ENCODE results near the gene HOXC10. TPM values are rescaled to one million over a fixed set of nuclear protein-coding genes. Genes with fewer than 3 reads are reported as not detected.
A peak's percentile ranks its signal among the peaks of the same experiment; 100 is the strongest.

HOXC10 gene
- total and polyA plus RNA-seq, 4 donors: 0.18 TPM; not detected in 3

DNA sequence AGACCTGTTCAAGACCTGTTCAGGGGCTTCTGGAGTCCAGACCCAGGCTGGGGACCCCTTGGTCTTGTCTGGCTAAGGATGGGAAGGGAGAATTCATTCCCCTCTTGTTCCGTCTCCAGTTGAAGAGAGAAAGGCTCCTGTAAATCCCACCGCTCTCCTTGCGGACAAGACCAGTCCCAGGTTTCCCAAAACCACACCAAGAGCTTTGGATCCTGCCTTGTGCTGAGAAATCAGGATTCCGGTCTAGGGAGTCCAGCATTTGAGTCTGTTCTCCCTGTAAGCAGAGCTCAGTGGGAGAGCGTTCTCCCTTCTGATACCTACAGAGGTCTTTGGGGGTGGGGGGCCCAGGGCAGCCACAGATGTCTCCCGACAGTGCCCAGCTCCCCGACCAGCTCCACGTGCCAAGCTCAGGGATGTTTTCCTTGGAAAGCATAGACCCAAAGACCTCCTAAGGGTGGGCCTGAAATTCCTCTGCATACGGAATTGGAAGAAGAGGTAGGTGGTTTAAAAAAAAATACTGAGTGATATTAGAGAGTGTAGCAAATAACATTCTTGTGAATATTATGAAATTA lies 44.4 kb upstream of the HOXC10 start:
- Histone ChIP-seq H3K4me3 (no peak overlapping the region), H3K27ac (ENCODE audit: low read depth in 1 of 2, low read length in 1 of 2) (no peak overlapping the region), H3K27me3 (ENCODE audit: control insufficient read depth in 3 of 3, insufficient read depth in 3 of 3, low read length in 2 of 3) (peaks cover 20 to 95% (median 90%) of the 10 kb centered on the region in 3 donors), H3K4me1 (ENCODE audit: control insufficient read depth in 5 of 5, insufficient read depth in 5 of 5, low read length in 5 of 5) (peaks cover 0 to 3% (median 0%) of the 10 kb centered on the region in 5 donors), H3K9me3 (ENCODE audit: control insufficient read depth in 4 of 4, insufficient read depth in 3 of 4, low read length in 3 of 4) (peaks cover 0 to 7% (median 0%) of the 10 kb centered on the region in 4 donors), H3K9ac (ENCODE audit: insufficient read depth in 1 of 2, low read length in 2 of 2) (no peak overlapping the region), H3K36me3 (ENCODE audit: control insufficient read depth in 4 of 4, insufficient read depth in 4 of 4, low read length in 4 of 4) (no peaks in the 10 kb centered on the region)
- DNase-seq: peak in 1 of 3 donors; percentile 10
- WGBS, 2 donors: 9 to 10% methylated on average over 9 of the region's 9 CpGs
- no peak for ATAC-seq (ENCODE audit: insufficient read depth, low FRiP score)
- TF ChIP-seq, protein P1, sequence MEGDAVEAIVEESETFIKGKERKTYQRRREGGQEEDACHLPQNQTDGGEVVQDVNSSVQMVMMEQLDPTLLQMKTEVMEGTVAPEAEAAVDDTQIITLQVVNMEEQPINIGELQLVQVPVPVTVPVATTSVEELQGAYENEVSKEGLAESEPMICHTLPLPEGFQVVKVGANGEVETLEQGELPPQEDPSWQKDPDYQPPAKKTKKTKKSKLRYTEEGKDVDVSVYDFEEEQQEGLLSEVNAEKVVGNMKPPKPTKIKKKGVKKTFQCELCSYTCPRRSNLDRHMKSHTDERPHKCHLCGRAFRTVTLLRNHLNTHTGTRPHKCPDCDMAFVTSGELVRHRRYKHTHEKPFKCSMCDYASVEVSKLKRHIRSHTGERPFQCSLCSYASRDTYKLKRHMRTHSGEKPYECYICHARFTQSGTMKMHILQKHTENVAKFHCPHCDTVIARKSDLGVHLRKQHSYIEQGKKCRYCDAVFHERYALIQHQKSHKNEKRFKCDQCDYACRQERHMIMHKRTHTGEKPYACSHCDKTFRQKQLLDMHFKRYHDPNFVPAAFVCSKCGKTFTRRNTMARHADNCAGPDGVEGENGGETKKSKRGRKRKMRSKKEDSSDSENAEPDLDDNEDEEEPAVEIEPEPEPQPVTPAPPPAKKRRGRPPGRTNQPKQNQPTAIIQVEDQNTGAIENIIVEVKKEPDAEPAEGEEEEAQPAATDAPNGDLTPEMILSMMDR (IDR thresholded peaks at IDR 0.05; ENCODE audit: control extremely low read depth, extremely low read depth): no peak

DNA sequence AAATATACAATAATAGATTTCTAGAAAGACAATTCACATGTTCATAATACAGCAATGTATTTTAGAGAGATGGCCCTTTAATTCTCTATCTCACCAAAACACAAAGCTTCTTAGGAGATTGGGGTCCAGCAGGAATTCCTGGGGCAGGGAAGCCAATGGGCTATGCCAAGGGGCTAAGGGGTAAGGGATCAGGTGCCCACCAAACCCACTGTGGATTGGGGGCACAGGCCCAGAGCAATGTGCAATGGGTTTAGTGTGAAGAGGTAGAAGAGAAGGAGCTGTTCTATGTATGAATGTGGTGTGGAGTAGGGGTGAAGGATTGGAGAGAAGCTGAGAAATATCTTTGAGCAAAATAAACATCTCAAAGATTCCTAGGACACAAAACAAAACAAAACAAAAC lies 43.8 kb upstream of the HOXC10 start:
- no peak overlapping the region for H3K27ac ChIP-seq (ENCODE audit: low read depth in 1 of 2, low read length in 1 of 2)
- peaks cover 0 to 3% (median 0%) of the 10 kb centered on the region in 5 donors for H3K4me1 ChIP-seq (ENCODE audit: control insufficient read depth in 5 of 5, insufficient read depth in 5 of 5, low read length in 5 of 5)
- TF ChIP-seq, protein P1 (IDR thresholded peaks at IDR 0.05; ENCODE audit: control extremely low read depth, extremely low read depth): no peak
- H3K9ac ChIP-seq (ENCODE audit: insufficient read depth in 1 of 2, low read length in 2 of 2): no peak overlapping the region
- H3K4me3 ChIP-seq: no peak overlapping the region
- peaks cover 0 to 7% (median 0%) of the 10 kb centered on the region in 4 donors for H3K9me3 ChIP-seq (ENCODE audit: control insufficient read depth in 4 of 4, insufficient read depth in 3 of 4, low read length in 3 of 4)
- DNase-seq: no peak
- peaks cover 20 to 95% (median 90%) of the 10 kb centered on the region in 3 donors for H3K27me3 ChIP-seq (ENCODE audit: control insufficient read depth in 3 of 3, insufficient read depth in 3 of 3, low read length in 2 of 3)
- H3K36me3 ChIP-seq (ENCODE audit: control insufficient read depth in 4 of 4, insufficient read depth in 4 of 4, low read length in 4 of 4): no peaks in the 10 kb centered on the region
- no peak for ATAC-seq (ENCODE audit: insufficient read depth, low FRiP score)

DNA sequence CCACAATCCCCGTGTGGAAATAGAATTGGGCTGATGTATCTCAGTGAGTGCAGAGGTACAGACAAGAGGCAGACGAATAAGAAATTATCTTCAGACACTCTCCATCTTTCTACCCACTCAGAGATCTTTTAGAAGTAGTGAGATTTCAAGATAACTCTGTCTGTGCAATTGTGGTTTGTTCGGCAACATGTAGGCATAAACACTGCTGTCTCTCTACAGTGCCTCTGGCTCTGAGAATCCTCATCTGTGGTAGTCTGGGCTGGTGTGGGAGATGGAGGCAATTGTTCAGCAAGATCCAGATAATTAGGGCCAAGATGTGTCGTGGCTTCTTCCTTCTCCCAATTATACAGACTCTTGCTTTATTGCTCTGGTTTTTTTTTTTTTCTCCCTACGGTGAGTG lies 43.2 kb upstream of the HOXC10 start:
- Histone ChIP-seq H3K27me3 (ENCODE audit: control insufficient read depth in 3 of 3, insufficient read depth in 3 of 3, low read length in 2 of 3) (peaks cover 20 to 95% (median 91%) of the 10 kb centered on the region in 3 donors), H3K27ac (ENCODE audit: low read depth in 1 of 2, low read length in 1 of 2) (no peak overlapping the region), H3K4me1 (ENCODE audit: control insufficient read depth in 5 of 5, insufficient read depth in 5 of 5, low read length in 5 of 5) (peaks cover 0 to 3% (median 0%) of the 10 kb centered on the region in 5 donors), H3K4me3 (no peak overlapping the region), H3K9ac (ENCODE audit: insufficient read depth in 1 of 2, low read length in 2 of 2) (no peak overlapping the region), H3K9me3 (ENCODE audit: control insufficient read depth in 4 of 4, insufficient read depth in 3 of 4, low read length in 3 of 4) (peaks cover 0 to 7% (median 0%) of the 10 kb centered on the region in 4 donors), H3K36me3 (ENCODE audit: control insufficient read depth in 4 of 4, insufficient read depth in 4 of 4, low read length in 4 of 4) (no peaks in the 10 kb centered on the region)
- ATAC-seq (ENCODE audit: insufficient read depth, low FRiP score): no peak
- no peak for DNase-seq
- TF ChIP-seq, protein P1 (IDR thresholded peaks at IDR 0.05; ENCODE audit: control extremely low read depth, extremely low read depth): no peak
- WGBS, 2 donors: 10 to 16% methylated on average over 5 of the region's 5 CpGs

Data from lung (tissue), 12 donors.